ENCODE measurements around the gene PLD3.

GRCh38 chr19:40322271-40322610 lies 26.3 kb upstream of the PLD3 start:
- TF ChIP-seq POLR2A (IDR thresholded peaks at IDR 0.05) = no peak
- TF ChIP-seq CTCF (IDR thresholded peaks at IDR 0.05) = no peak
